Glutamatergic neuron (in vitro differentiated cells): Measurements from ENCODE around the gene DYRK2. TPM values are rescaled to one million over a fixed set of nuclear protein-coding genes. Genes with fewer than 3 reads are reported as not detected.

Source experiments
- DNase-seq: peaks from one replicate; pipeline ENCODE4 v3.0.0; 2022
- H3K27ac Mint-ChIP-seq: one replicate; pipeline ENCODE4 v1.8.0; 2020; ENCODE audit warnings: mild to moderate bottlenecking, mixed read lengths, inconsistent platforms; ENCODE audit not compliant: unreplicated experiment
- H3K27me3 Mint-ChIP-seq: one replicate; pipeline ENCODE4 v1.8.0; 2020; ENCODE audit warnings: mild to moderate bottlenecking, moderate library complexity, mixed read lengths, inconsistent platforms; ENCODE audit not compliant: unreplicated experiment
- H3K36me3 Mint-ChIP-seq: one replicate; pipeline ENCODE4 v1.8.0; 2020; ENCODE audit warnings: mild to moderate bottlenecking, mixed read lengths, inconsistent platforms; ENCODE audit not compliant: unreplicated experiment
- H3K4me1 Mint-ChIP-seq: one replicate; pipeline ENCODE4 v1.8.0; 2020; ENCODE audit warnings: mild to moderate bottlenecking, low read depth, mixed read lengths, inconsistent platforms; ENCODE audit not compliant: unreplicated experiment
- H3K4me3 Mint-ChIP-seq: one replicate; pipeline ENCODE4 v1.8.0; 2020; ENCODE audit warnings: mild to moderate bottlenecking, mixed read lengths, inconsistent platforms; ENCODE audit not compliant: unreplicated experiment
- H3K9me3 Mint-ChIP-seq: one replicate; pipeline ENCODE4 v1.8.0; 2020; ENCODE audit warnings: mild to moderate bottlenecking, moderate library complexity, mixed read lengths, inconsistent platforms; ENCODE audit not compliant: unreplicated experiment
- CTCF ChIP-seq: fragments of 200-600 bp; sonication (generic); IDR thresholded peaks from one replicate; pipeline ENCODE4 v1.5.0; 2021; ENCODE audit not compliant: partially characterized antibody, unreplicated experiment
- total RNA-seq: library from RNA; stranded (reverse); fragmentation: NEBNext Ultra II Directional; extraction: Animal tissue kit (Norgen Biotek cat#: 25700); gene quantifications from one replicate; pipeline ENCODE4 v1.2.1, GENCODE V29; 2021; ENCODE audit not compliant: unreplicated experiment

DYRK2 gene
- total RNA-seq, 1 donor from 2014 or later: 70.9 TPM

- no peak for TF ChIP-seq CTCF
- Mint-ChIP-seq H3K27me3 (no peaks in the 10 kb centered on the region), H3K4me1 (no peaks in the 10 kb centered on the region), H3K4me3 (no peak overlapping the region), H3K27ac (no peak overlapping the region), H3K9me3 (no peaks in the 10 kb centered on the region), H3K36me3 (peaks cover 3% of the 10 kb centered on the region)
- DNase-seq: no peak
Observed at GRCh38 chr12:67617629-67618028, 30.9 kb upstream of the DYRK2 start.

- H3K27ac Mint-ChIP-seq: no peak overlapping the region
- no peaks in the 10 kb centered on the region for H3K27me3 Mint-ChIP-seq
- no peaks in the 10 kb centered on the region for H3K9me3 Mint-ChIP-seq
- DNase-seq: no peak
- TF ChIP-seq CTCF: no peak
- H3K36me3 Mint-ChIP-seq: no peaks in the 10 kb centered on the region
- no peaks in the 10 kb centered on the region for H3K4me1 Mint-ChIP-seq
- H3K4me3 Mint-ChIP-seq: no peak overlapping the region
Observed at GRCh38 chr12:67618303-67618702, 30.2 kb upstream of the DYRK2 start.

GRCh38 chr12:67621112-67621511, 27.4 kb upstream of the DYRK2 start:
- Mint-ChIP-seq H3K4me1 (no peaks in the 10 kb centered on the region), H3K4me3 (no peak overlapping the region), H3K9me3 (no peaks in the 10 kb centered on the region), H3K27me3 (no peaks in the 10 kb centered on the region), H3K27ac (no peak overlapping the region), H3K36me3 (no peaks in the 10 kb centered on the region)
- TF ChIP-seq CTCF: no peak
- no peak for DNase-seq

- Mint-ChIP-seq H3K9me3 (no peaks in the 10 kb centered on the region), H3K27me3 (no peaks in the 10 kb centered on the region), H3K4me1 (no peaks in the 10 kb centered on the region), H3K27ac (no peak overlapping the region), H3K4me3 (no peak overlapping the region), H3K36me3 (no peaks in the 10 kb centered on the region)
- TF ChIP-seq CTCF: no peak
- DNase-seq: no peak
Observed at GRCh38 chr12:67621926-67622325, 26.6 kb upstream of the DYRK2 start.

- no peak overlapping the region for H3K27ac Mint-ChIP-seq
- DNase-seq: no peak
- TF ChIP-seq CTCF: no peak
- H3K9me3 Mint-ChIP-seq: no peaks in the 10 kb centered on the region
- H3K4me3 Mint-ChIP-seq: no peak overlapping the region
- H3K36me3 Mint-ChIP-seq: no peaks in the 10 kb centered on the region
- H3K27me3 Mint-ChIP-seq: no peaks in the 10 kb centered on the region
- H3K4me1 Mint-ChIP-seq: no peaks in the 10 kb centered on the region
Observed at GRCh38 chr12:67623259-67623658, 25.3 kb upstream of the DYRK2 start.
